PC-3 (cell line): Measurements from ENCODE around the gene PTGES3L.

Experiments
- EZH2phosphoT487 ChIP-seq: fragments of 300-600 bp; sonication (generic); IDR thresholded peaks from 2 replicates; pipeline ENCODE4 v1.6.1; 2018; ENCODE audit warnings: mild to moderate bottlenecking, antibody characterized with exemption, low read length, borderline replicate concordance
- TF ChIP-seq, protein P1 (sequence below): fragments of 300-600 bp; sonication (generic); conservative IDR thresholded peaks from 2 replicates; pipeline ENCODE4 v1.5.1; 2017; ENCODE audit warnings: antibody characterized with exemption, low read depth, mild to moderate bottlenecking, low read length

DNA sequence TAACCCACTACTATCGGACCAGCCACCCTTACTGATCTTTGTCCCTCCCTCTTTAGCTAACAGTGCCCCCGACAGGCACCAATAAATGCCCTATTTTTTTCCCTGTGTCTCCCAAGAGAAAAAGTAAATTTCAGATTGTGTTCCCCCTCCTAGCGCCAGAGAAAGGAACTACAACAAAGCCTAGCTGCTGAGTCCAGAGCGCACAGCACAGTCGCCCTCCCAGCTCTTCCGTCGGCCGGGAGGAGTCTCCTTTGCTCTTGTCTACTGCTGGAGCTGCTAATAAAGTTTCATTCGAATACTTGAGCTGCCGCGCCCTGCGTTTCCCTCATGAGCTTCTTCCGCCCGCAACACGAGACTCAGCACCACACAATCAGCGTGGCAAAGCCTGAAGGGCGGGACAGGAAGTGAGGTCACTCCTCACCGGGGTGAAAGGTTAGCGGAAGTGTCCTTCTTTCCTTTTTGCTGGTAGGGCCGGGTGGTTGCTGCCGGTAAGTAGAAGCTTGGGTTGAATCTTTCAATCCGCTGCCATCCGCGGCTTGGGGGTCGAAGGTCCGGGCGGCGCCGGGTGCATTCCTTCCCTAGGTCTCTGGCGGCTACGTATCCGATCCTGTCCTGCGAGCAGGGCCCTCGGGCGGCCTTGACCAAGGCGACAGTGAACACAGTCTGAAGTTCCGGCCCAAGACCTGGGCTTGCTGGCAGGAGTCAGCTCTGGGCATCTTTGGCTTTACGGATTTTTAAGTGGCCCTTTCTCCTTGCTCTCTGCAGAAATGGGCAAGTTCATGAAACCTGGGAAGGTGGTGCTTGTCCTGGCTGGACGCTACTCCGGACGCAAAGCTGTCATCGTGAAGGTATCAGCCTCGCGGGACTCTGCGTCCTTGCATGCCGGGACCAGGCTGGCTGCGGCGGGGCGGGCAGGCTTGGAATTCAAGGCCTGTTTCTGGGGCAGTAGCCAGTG, 18.4 kb upstream of the PTGES3L start, which contains the start of gene RPL27:
- TF ChIP-seq, protein P1, sequence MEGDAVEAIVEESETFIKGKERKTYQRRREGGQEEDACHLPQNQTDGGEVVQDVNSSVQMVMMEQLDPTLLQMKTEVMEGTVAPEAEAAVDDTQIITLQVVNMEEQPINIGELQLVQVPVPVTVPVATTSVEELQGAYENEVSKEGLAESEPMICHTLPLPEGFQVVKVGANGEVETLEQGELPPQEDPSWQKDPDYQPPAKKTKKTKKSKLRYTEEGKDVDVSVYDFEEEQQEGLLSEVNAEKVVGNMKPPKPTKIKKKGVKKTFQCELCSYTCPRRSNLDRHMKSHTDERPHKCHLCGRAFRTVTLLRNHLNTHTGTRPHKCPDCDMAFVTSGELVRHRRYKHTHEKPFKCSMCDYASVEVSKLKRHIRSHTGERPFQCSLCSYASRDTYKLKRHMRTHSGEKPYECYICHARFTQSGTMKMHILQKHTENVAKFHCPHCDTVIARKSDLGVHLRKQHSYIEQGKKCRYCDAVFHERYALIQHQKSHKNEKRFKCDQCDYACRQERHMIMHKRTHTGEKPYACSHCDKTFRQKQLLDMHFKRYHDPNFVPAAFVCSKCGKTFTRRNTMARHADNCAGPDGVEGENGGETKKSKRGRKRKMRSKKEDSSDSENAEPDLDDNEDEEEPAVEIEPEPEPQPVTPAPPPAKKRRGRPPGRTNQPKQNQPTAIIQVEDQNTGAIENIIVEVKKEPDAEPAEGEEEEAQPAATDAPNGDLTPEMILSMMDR, result peak; percentile 73
- TF ChIP-seq EZH2phosphoT487, result no peak
